ENCODE results near the gene CT45A10.
"Not testable (repeated sequence)": the region's sequence is repeated elsewhere in the genome, so short reads cannot be mapped to it uniquely, and the experiment has no call there.

GRCh38 chrX:135871712-135872111, 21.5 kb downstream of the CT45A10 start, which contains the start of gene CT45A9:
- TF ChIP-seq CTCF, POLR2A (IDR thresholded peaks at IDR 0.05): not testable (repeated sequence)

All from testis (tissue), 2 donors.